ENCODE measurements around the gene FLNA.
"Not testable (repeated sequence)": the region's sequence is repeated elsewhere in the genome, so short reads cannot be mapped to it uniquely, and the experiment has no call there.

The FLNA gene

GRCh38 chrX:154399527-154400368, 25.3 kb upstream of the FLNA start:
- H3K4me3 ChIP-seq (ENCODE audit: low read depth, low read length): peak overlapping the region; percentile 91

GRCh38 chrX:154398668-154399526, 24.5 kb upstream of the FLNA start:
- H3K4me3 ChIP-seq (ENCODE audit: low read depth, low read length): peak overlapping the region; percentile 91

- H3K4me3 ChIP-seq (ENCODE audit: low read depth, low read length): peak within 1 kb of the TSS; percentile 91
Measured at GRCh38 chrX:154397888-154398667, 23.6 kb upstream of the FLNA start, which contains the start of gene RPL10. TSS of gene RPL10 (plus strand) at chrX:154398377. CDS start at chrX:154398520, 143 bp downstream.

- H3K4me3 ChIP-seq (ENCODE audit: low read depth, low read length): peak overlapping the region; percentile 91
Measured at GRCh38 chrX:154396973-154397887, 22.8 kb upstream of the FLNA start.

GRCh38 chrX:154396363-154396762, 21.9 kb upstream of the FLNA start:
- not testable (repeated sequence) for H3K4me3 ChIP-seq (ENCODE audit: low read depth, low read length)

- H3K4me3 ChIP-seq (ENCODE audit: low read depth, low read length): not testable (repeated sequence)
Measured at GRCh38 chrX:154389812-154390747, 15.6 kb upstream of the FLNA start.

- H3K4me3 ChIP-seq (ENCODE audit: low read depth, low read length): not testable (repeated sequence)
Measured at GRCh38 chrX:154388649-154389048, 14.2 kb upstream of the FLNA start.

GRCh38 chrX:154388094-154388493, 13.7 kb upstream of the FLNA start:
- H3K4me3 ChIP-seq (ENCODE audit: low read depth, low read length): not testable (repeated sequence)

- no peak overlapping the region for H3K4me3 ChIP-seq (ENCODE audit: low read depth, low read length)
Measured at GRCh38 chrX:154384284-154384892, 10.0 kb upstream of the FLNA start.

GRCh38 chrX:154383359-154384283, 9.2 kb upstream of the FLNA start:
- no peak overlapping the region for H3K4me3 ChIP-seq (ENCODE audit: low read depth, low read length)

GRCh38 chrX:154382483-154383069, 8.1 kb upstream of the FLNA start:
- no peak overlapping the region for H3K4me3 ChIP-seq (ENCODE audit: low read depth, low read length)

GRCh38 chrX:154381271-154381670, 6.8 kb upstream of the FLNA start:
- no peak overlapping the region for H3K4me3 ChIP-seq (ENCODE audit: low read depth, low read length)

- no peak overlapping the region for H3K4me3 ChIP-seq (ENCODE audit: low read depth, low read length)
Measured at GRCh38 chrX:154380787-154381186, 6.4 kb upstream of the FLNA start.

GRCh38 chrX:154380153-154380552, 5.7 kb upstream of the FLNA start:
- peak overlapping the region; percentile 66 for H3K4me3 ChIP-seq (ENCODE audit: low read depth, low read length)

GRCh38 chrX:154379569-154379951, 5.1 kb upstream of the FLNA start:
- peak overlapping the region; percentile 66 for H3K4me3 ChIP-seq (ENCODE audit: low read depth, low read length)

GRCh38 chrX:154378799-154379568, 4.5 kb upstream of the FLNA start, which contains the start of gene EMD:
TSS of gene EMD (plus strand) at chrX:154379295. CDS start at chrX:154379485, 190 bp downstream.
- H3K4me3 ChIP-seq (ENCODE audit: low read depth, low read length): peak within 1 kb of the TSS; percentile 66
